Right ventricle myocardium inferior (tissue), 1 donor: ENCODE data around the gene DGKD. TPM values are rescaled to one million over a fixed set of nuclear protein-coding genes. Genes with fewer than 3 reads are reported as not detected.

Source experiments
- ATAC-seq: fragments of 200-7000 bp; cut with Tn5 transposase; one replicate; pipeline ENCODE4 v1.9.1; 2020; ENCODE audit warnings: mild to moderate bottlenecking, moderate library complexity
- DNase-seq: peaks from one replicate; pipeline ENCODE4 v3.0.0; 2021; ENCODE audit errors: missing footprints
- intact Hi-C: fragments of 100-400 bp; cut with DNase I; formaldehyde crosslinking; loops from one replicate; pipeline ENCODE4 v1.11.0; 2022
- total RNA-seq: library from RNA; stranded (reverse); fragmentation: NEBNext Ultra II Directional; extraction: Animal tissue kit (Norgen Biotek cat#: 25700); gene quantifications from one replicate; pipeline ENCODE4 v1.2.1, GENCODE V29; 2021
- donor health status: DM: no; HTN: yes; CAD: no; lungs with severe emphysema.

The DGKD gene
- total RNA-seq, 1 donor from 2014 or later: 29.2 TPM

DNA sequence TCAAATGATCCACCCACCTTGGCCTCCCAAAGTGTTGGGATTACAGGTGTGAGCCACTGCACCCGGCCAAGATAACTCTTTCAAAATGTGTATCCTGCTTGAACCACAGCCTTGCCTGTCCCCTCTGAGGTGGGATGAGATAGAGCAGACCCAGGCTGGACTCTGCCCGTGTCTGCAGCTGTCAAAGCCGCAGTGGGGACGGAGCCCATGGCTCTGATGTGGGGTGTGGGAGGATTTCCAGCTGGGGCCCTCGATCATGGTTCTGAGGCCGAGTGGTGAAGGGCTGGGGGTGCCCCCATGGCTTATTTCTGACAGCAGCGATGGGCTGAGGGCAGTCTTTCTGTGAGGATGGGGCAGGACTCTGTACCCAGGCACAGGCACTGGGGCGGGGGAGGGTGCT lies 104.5 kb downstream of the DGKD start:
- intact Hi-C loops: no loop called here
- DNase-seq: no peak
- ATAC-seq: no peak

DNA sequence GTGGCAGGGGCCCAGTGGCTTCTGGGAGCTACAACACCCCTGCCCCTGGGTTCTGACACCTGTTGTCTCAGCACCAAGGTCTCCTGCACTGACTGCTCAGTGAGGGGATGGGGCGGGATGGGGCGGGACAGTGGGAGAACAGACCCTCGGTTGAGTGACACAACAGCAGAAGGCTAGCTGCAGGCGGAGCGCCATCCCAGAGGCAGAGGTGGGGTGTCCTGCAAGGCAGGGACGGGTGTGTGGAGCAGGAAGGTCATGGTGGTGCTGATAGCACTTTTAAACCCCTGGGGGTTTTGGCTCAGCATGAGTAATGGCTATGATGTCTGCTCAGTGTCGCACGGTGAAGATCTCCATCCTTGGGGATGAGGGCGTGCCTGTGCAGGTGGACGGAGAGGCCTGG lies 105.1 kb downstream of the DGKD start:
- intact Hi-C loops: no loop called here
- ATAC-seq: no peak
- no peak for DNase-seq

DNA sequence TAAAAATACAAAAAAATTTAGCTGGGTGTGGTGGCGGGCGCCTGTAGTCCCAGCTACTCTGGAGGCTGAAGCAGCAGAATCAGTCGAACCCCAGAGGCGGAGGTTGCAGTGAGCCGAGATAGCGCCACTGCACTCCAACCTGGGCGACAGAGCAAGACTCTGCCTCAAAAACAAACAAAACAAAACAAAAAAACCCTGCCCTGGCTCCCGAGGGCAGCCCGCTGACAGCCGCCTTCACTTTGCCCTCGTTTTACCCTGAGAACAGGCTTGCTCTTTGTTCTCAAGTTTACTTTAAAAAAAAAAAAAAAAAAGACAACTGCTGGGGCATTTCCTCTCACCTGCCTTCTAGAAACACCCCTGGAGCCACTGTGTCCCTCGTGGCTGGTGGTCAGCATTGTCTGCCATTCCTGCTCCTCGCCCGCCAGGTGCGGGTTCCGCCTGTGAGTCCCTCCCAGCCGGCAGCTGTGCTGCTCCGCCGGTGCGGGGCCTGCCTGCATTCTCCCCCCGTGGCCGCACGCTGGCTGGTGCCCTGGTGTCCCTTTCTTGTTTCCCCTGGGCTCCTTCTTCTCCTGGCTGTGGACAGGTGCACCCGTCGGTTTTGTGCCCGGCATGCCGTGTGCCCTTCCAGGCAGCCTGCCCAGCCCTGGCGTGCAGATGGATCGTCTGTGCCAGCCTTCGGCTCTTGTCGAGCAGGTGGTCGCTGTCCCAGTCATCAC lies 106.6 kb downstream of the DGKD start:
- intact Hi-C loops: no loop called here
- DNase-seq: no peak
- peak; percentile 61 for ATAC-seq

DNA sequence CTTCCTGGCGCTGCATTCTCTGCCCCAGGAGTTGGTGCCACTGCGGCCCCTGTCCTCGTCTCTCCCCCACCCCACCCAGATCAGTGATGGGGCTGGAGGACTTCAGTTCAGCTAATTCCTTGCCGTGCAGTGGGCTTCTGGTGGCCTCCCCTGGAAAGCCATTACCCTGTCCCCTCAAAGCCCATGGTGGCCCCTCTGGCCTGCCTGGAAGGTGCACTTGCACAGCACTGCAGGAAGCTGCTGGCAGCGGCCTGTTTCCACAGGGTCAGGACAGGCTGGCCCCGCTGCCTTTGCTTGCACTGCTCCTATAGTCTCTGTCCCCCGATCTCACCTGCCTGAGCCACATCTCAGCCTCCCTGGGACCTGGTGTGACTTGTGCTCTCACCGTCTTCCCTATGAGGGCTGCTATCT lies 107.2 kb downstream of the DGKD start:
- no peak for ATAC-seq
- no peak for DNase-seq
- intact Hi-C loops: no loop called here

DNA sequence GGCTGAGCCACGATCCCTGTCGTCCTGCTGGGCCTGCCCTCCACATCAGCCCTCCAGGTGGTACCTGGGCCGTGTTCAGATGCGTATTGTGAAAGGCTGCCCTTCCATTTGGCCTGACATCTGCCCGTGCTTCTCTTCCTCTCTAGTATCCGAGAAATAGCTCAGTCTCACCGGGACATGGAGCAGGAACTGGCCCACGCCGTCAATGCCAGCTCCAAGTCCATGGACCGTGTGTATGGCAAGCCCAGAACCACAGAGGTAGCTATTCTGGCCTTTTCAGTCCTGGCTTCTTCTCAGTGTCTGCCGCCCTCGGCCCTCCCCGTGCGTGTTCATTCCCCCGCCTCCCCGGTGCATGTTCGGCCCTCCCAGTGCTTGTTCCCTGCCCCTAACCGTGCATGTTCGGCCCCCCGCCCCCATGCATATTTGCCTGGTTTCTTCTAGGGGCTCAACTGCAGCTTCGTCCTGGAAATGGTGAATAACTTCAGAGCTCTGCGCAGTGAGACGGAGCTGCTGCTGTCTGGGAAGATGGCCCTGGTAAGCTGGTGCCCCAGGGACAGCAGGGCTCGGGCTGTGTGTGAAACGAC lies 108.0 kb downstream of the DGKD start:
- intact Hi-C loops: no loop called here
- ATAC-seq: no peak
- no peak for DNase-seq

DNA sequence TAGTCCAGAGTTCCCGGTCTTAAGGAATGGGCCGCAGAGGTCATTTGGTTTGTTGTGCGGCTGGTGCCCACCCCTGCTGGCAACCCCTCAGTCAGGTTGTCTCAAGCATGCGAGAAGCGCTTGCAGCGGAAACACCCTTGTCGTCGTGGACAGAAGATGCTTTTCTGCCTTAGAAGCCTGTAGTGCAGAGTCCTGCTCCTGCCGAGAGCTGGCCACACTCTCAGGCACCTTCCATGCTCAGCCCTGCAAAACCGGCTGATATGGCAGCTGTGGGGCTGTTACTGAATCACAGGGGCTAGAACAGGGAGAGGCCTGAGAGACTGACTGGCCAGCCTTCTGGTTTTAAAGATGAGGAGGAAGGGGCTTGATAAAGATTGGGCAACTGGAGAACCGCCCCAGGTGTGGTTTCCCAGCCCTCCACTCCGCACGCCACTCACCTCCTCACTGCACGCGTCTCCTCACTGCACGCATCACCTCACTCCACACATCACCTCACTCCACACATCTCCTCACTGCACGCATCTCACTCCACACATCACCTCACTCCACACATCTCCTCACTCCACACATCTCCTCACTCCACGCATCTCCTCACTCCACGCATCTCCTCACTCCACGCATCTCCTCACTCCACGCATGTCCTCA lies 108.7 kb downstream of the DGKD start:
- ATAC-seq: no peak
- DNase-seq: no peak
- intact Hi-C loops: no loop called here

DNA sequence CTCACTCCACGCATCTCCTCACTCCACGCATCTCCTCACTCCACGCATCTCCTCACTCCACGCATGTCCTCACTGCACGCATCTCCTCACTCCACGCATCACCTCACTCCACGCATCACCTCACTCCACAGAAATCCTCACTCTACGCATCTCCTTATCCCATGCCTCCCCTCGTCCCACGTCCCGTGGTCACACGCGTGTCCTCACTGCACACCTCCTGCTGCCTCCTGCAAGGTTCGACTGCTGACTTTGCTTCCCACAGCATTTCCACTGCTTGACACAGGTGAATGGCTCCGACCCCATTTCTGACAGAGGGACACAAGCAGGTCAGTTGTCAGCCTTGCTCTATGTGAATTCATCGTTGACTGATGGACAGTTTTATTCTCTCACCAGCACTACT lies 109.3 kb downstream of the DGKD start:
- no peak for ATAC-seq
- intact Hi-C loops: no loop called here
- no peak for DNase-seq

DNA sequence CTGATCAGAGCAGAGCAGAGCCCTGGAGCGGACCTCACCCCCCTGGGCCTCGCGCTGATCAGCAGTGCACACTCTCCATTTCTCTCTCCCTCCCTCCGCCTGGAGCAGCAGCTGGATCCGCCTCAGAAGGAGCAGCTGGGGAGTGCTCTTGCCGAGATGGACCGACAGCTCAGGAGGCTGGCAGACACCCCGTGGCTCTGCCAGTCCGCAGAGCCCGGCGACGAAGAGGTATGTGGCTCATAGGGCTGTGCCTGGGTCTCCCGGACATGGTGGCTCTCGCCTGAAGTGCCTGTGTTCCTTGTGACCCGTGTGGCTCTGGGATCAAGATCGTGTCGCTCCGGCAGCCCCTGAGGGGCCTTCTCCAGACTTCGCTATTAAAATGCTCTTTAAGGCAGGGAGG lies 109.8 kb downstream of the DGKD start:
- DNase-seq (no peak), ATAC-seq (no peak)
- intact Hi-C loops: no loop called here

DNA sequence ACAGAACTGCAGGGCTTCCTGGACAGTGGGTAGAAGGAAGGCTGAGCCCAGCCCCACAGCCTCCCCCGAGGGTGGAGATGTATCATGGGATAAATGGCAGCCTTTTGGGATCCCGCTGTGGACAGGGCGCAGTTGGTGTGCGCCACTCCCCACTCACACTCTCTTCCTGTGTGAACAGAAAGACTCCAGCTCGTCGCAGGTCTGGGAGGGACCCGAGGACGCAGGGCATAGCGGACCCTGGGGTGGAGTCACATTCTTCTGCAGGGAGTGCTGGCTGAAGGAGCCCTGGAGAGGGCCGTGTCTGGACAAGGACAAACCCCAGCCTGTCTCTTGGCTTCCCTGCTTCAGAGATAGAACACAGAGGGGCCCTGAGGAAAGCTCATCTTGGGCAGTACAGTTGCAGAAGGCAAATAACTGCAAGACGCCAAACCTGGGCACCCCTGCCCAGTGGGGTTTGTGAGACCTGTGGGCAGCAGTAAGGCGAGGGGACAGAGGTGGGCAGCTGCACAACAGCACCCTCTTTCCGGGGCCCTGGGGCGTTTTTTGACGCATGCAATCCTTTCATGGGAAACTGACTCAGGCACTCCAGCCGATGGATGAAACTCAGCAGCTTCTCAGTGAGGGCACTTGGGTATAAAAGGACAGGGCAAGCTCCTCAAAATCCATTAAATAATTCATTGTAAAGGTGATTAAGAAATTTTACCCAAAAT lies 110.4 kb downstream of the DGKD start:
- intact Hi-C loops: no loop called here
- ATAC-seq (no peak), DNase-seq (no peak)

DNA sequence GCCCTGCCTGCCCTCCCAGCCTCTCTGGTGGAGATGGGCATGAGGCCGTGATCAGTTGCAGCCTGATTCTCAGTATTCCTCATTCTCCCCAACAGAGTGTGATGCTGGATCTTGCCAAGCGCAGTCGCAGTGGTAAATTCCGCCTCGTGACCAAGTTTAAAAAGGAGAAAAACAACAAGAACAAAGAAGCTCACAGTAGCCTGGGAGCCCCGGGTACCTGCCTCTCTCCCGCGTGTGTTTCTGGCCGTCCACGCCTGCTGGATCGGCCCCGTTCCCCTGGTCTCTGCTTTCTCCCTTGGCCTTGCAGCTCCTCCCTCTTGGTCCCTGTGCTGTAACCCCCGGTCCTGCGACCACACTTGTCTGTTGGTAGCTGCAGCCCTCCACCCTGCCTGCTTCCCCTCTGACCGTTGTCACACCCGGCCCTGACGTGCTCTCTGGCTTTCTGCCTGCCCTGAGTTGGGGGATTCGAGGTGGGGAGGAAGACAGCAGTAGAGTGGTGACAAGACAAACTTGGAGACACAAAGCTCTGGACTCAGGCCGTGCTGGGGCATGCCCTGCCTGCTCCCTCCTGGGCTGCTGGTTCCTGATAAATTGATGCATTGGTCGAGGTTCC lies 112.8 kb downstream of the DGKD start:
- ATAC-seq (no peak), DNase-seq (no peak)
- intact Hi-C loops: no loop called here

DNA sequence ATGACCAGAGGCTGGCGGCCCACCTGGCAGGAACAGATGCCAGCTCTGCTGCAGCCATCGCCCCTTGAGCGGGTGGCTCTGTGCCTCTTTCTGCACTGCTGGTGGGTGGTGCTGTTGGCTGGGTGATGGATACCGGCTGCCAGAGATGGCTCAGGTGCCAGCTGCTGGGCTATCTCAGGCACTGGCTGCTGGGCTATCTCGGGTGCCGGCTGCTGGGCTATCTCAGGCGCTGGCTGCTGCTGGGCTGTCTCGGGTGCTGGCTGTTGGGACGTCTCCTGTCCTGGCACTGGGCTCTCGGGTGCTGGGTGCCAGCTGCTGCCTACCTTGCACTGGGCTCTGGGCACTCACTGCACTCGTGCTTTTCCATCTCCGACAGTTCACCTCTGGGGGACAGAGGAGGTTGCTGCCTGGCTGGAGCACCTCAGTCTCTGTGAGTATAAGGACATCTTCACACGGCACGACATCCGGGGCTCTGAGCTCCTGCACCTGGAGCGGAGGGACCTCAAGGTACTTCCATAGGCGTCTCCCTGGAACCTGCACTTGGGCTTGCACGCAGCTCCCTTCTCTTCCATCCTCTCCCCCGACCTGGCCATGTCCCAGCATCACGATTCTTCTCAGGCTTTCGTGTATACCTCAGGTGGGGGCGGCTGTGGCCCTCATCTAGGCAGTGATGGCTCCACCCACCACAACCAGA lies 113.9 kb downstream of the DGKD start:
- DNase-seq (no peak), ATAC-seq (no peak)
- intact Hi-C loops: no loop called here

DNA sequence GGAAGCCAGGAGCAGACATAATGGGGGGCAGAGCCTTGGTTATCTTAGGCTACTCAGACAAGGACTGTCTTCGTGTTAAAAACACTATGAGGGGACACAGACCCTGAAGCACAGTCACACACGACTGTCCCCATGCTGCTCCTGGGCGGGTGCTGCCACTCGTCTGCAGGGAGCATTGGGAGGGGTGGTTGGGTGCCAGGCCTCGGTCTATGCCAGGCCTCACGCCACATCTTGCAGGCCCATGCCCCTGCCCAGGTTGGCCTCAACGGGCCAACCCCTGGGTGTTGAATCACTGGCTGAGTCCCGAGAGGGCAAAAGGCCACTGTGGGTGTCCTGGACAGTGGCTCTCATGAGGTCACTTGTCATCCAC lies 114.4 kb downstream of the DGKD start:
- intact Hi-C loops: no loop called here
- ATAC-seq (no peak), DNase-seq (no peak)

DNA sequence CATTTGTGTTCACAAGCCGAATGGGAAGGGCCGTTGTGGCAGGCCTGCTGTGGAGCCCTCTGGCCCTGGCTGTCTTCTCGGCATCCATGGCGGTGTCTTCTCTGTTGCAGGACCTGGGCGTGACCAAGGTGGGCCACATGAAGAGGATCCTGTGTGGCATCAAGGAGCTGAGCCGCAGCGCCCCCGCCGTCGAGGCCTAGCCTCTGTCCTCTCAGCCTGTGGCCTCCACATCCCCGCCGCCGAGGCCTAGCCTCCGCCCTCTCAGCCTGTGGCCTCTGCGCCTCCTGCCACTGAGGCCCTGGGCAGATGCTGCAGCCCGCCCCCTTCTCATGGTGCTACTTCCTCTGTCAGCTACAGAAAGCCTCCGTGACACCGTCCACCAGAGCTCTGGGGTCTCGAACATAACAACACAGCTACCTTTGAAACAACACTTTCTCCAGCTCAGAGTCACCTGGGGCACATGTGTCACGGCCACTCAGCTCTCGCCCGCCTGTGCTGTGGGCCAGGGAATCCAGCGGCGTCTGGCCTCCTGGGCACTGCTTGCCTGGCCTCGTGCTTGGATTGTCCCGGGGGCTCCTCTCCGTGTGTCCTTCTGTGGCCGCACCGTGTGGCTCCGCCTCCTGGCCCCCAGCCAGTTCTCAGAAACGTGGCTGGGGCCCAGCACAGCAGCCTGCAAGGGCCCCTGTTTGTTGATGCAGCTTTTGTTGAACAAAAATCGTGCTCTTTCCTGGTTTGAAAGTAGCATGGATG lies 115.1 kb downstream of the DGKD start:
- DNase-seq (no peak), ATAC-seq (peak; percentile 67)
- intact Hi-C loops: no loop called here

DNA sequence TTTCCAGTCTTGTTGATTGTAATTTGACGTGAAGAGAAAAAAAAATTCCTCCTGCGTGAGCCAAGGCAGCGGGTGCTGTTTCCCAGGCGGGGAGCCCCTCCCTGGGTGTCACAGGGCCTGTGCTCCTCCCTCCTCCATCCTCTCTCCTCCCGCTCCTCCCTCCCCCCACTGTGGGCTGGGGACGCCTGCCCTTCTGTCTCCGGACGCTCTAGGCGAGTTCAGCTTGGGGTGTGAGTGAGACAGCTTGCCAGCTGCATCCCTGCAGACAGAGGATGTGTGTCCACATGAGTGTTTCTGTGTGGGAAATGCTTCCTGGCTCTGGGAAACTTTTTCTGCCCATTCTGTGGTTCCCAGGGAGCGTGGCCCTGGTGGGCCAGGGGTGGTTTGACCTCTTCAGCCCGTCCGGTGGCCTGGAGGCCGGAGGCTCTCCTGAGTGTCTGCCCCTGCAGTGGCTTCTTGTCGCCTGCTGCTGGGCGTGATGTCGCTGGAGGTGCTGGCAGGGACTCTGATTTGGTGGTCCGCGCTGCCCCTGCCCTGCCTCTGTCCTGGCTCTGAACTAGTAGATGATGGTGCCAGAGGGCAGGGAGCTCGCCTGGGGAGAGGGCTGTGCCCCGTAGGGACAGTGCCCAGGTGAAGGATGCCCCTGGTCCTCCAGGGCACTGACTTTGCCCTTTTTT lies 115.9 kb downstream of the DGKD start:
- intact Hi-C loops: no loop called here
- DNase-seq: peak; percentile 87
- peak; percentile 86 for ATAC-seq

DNA sequence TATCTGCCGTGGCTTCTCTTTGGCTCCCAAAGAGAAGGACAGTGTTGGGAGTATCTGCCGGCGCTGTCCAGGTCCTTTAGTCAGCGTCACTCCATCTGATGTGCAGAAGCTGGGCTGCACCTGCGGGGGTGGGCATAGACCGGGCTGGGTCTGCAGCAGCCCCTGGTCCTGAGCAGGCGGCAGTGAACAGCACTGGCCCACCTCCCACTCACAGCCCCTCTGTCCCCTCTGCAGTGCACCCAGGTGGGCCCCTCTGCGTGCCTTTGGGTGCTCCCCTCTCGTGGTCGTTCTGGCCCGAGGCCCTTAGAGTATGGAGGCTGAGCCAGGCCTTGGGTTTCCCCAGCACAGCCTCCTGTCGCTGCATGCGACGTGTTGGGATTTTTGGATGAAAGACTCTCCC lies 116.5 kb downstream of the DGKD start:
- intact Hi-C loops: no loop called here
- DNase-seq (no peak), ATAC-seq (no peak)

DNA sequence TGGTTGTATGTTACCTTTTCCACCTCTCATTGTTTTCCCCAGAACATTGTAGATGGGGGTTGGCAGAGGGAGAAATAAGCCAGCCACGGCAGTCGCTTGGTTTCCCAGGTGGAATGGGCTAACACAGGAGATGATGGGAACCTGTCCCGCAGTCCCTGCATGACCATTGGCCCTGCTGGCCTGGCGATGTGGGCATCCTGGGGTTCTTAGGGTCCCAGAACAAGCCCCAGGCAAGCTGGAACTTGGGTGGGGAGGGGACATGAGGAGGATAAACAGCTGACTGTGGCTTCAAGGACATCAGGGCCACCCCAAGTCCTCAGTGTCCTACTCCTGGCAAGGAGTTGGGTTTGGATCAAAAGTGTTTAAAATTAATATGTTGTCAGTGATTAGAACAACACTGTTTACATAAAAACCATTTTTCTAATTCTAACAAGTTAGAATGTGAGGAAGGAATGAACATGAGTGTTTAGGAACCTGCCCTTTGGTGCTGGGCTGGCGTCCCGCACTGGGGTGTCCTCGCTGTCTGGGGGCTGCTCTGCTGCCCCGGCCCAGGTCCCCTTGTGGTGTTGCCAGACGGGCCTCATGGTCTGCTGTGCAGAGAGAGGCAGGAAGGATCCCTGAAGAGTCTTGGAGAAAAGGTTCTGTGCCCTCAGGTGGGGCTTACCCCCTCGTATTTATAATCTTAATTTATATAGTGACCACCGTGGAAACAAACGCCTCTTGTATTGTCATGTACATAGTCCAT lies 117.2 kb downstream of the DGKD start:
- intact Hi-C loops: no loop called here
- ATAC-seq (no peak), DNase-seq (no peak)

DNA sequence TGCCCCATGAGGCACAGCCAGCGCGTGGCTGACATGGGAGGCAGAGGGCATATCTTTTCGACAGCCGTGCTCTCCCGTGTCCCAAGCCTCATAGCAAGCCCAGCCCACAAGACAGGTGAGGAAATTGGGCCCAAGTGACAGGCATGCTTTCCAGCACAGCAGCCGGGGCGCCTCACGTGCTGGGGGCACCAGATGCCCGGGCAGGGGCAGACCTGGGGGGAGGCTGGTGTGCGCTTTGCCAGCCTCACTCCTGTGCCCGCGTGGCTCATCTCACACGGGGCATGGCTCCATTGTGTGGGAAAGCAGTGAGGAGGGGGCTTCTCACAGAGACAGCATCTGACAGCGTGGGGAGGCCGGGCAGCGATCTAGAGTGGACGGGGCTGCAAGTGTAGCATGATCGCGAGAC lies 119.1 kb downstream of the DGKD start:
- ATAC-seq (no peak), DNase-seq (no peak)
- intact Hi-C loops: no loop called here
